HG02623 (cell line): ENCODE results near the gene OR2B3.
"Not testable (repeated sequence)": the region's sequence is repeated elsewhere in the genome, so short reads cannot be mapped to it uniquely, and the experiment has no call there.

Source experiments
- ATAC-seq: cut with Tn5 transposase; IDR thresholded peaks from one replicate; pipeline ENCODE4 v1.9.1; 2021; ENCODE audit warnings: moderate library complexity; ENCODE audit not compliant: unreplicated experiment

OR2B3 gene

GRCh38 chr6:29087213-29087612 is at the start of gene OR2B3:
OR2B3 (minus strand) TSS chr6:29087313; CDS start chr6:29087248, 65 bp downstream.
- ATAC-seq, result no peak

- no peak for ATAC-seq
Observed at GRCh38 chr6:29131691-29132090, 44.6 kb upstream of the OR2B3 start.

GRCh38 chr6:29130644-29131043 is 43.5 kb upstream of the OR2B3 start:
- ATAC-seq, result no peak

- no peak for ATAC-seq
Observed at GRCh38 chr6:29129326-29130012, 42.4 kb upstream of the OR2B3 start.

- not testable (repeated sequence) for ATAC-seq
Observed at GRCh38 chr6:29114964-29115363, 27.9 kb upstream of the OR2B3 start.

- ATAC-seq, result no peak
Observed at GRCh38 chr6:29112135-29112534, 25.0 kb upstream of the OR2B3 start.

- no peak for ATAC-seq
Observed at GRCh38 chr6:29107758-29108157, 20.6 kb upstream of the OR2B3 start, which contains the start of gene OR2J3. OR2J3 (plus strand) TSS chr6:29108058; CDS start chr6:29111891, 3,833 bp downstream.

GRCh38 chr6:29099190-29099589 is 12.1 kb upstream of the OR2B3 start, which contains the start of gene OR2J1:
OR2J1 (plus strand) TSS chr6:29099490; CDS start chr6:29100943, 1,453 bp downstream.
- ATAC-seq, result no peak

- ATAC-seq, result no peak
Observed at GRCh38 chr6:29097803-29098202, 10.7 kb upstream of the OR2B3 start.

- no peak for ATAC-seq
Observed at GRCh38 chr6:29092957-29093356, 5.8 kb upstream of the OR2B3 start.

GRCh38 chr6:29082457-29082856 is 4.7 kb downstream of the OR2B3 start:
- no peak for ATAC-seq

- ATAC-seq, result no peak
Observed at GRCh38 chr6:29081312-29081711, 5.8 kb downstream of the OR2B3 start.

- no peak for ATAC-seq
Observed at GRCh38 chr6:29079203-29079602, 7.9 kb downstream of the OR2B3 start.

- ATAC-seq, result no peak
Observed at GRCh38 chr6:29071831-29072723, 15.0 kb downstream of the OR2B3 start.

GRCh38 chr6:29051680-29052079 is 35.4 kb downstream of the OR2B3 start:
- ATAC-seq, result no peak

- no peak for ATAC-seq
Observed at GRCh38 chr6:29045075-29045474, 42.0 kb downstream of the OR2B3 start, which contains the start of gene OR2W1. OR2W1 (minus strand) TSS chr6:29045175; CDS start chr6:29045175, 0 bp downstream.
